Activated CD8-positive, alpha-beta memory T cell treated with anti-CD3 and anti-CD28 coated beads, Interleukin-2, amount 50 U/mL, for 1 hour (primary cell): ENCODE data around the gene TFDP2.
"Not testable (repeated sequence)": the region's sequence is repeated elsewhere in the genome, so short reads cannot be mapped to it uniquely, and the experiment has no call there.

ENCODE experiments used
- DNase-seq: peaks from one replicate; pipeline ENCODE4 v3.0.0-alpha.2; 2020; ENCODE audit errors: extremely low read depth

The TFDP2 gene

GRCh38 chr3:142075656-142076055 lies 73.7 kb downstream of the TFDP2 start:
- DNase-seq = not testable (repeated sequence)

GRCh38 chr3:142072816-142073215 lies 76.5 kb downstream of the TFDP2 start:
- DNase-seq = no peak

- DNase-seq = no peak
These were observed 83.4 kb downstream of the TFDP2 start for GRCh38 chr3:142065932-142066331.

- no peak for DNase-seq
These were observed 84.0 kb downstream of the TFDP2 start for GRCh38 chr3:142065344-142065743.

GRCh38 chr3:142064454-142064853 lies 84.9 kb downstream of the TFDP2 start:
- DNase-seq = no peak

- DNase-seq = no peak
These were observed 92.0 kb downstream of the TFDP2 start for GRCh38 chr3:142057331-142057725.

- no peak for DNase-seq
These were observed 92.6 kb downstream of the TFDP2 start for GRCh38 chr3:142056656-142057330.

GRCh38 chr3:142053835-142054234 lies 95.5 kb downstream of the TFDP2 start:
- DNase-seq = no peak

- DNase-seq = no peak
These were observed 96.1 kb downstream of the TFDP2 start for GRCh38 chr3:142053244-142053643.

GRCh38 chr3:142051351-142051750 lies 98.0 kb downstream of the TFDP2 start:
- no peak for DNase-seq

- DNase-seq = no peak
These were observed 102.3 kb downstream of the TFDP2 start for GRCh38 chr3:142047021-142047369.

GRCh38 chr3:142046320-142047020 lies 102.9 kb downstream of the TFDP2 start:
- no peak for DNase-seq

GRCh38 chr3:142040941-142041491 lies 108.3 kb downstream of the TFDP2 start:
- DNase-seq = no peak

GRCh38 chr3:142035308-142035922 lies 113.9 kb downstream of the TFDP2 start:
- DNase-seq = no peak

- DNase-seq = no peak
These were observed 116.1 kb downstream of the TFDP2 start for GRCh38 chr3:142033292-142033691.

GRCh38 chr3:142031575-142031974 lies 117.8 kb downstream of the TFDP2 start:
- DNase-seq = no peak

GRCh38 chr3:142029791-142030190 lies 119.6 kb downstream of the TFDP2 start:
- DNase-seq = no peak

- DNase-seq = no peak
These were observed 120.2 kb downstream of the TFDP2 start for GRCh38 chr3:142029052-142029642.

- no peak for DNase-seq
These were observed 121.0 kb downstream of the TFDP2 start for GRCh38 chr3:142028243-142028777.

GRCh38 chr3:142027735-142028134 lies 121.6 kb downstream of the TFDP2 start:
- no peak for DNase-seq

- DNase-seq = no peak
These were observed 122.0 kb downstream of the TFDP2 start for GRCh38 chr3:142027300-142027699.

- no peak for DNase-seq
These were observed 123.0 kb downstream of the TFDP2 start for GRCh38 chr3:142026333-142026732.
